ENCODE results near the gene TMEM184B. TPM values are rescaled to one million over a fixed set of nuclear protein-coding genes. Genes with fewer than 3 reads are reported as not detected.
A peak's percentile ranks its signal among the peaks of the same experiment; 100 is the strongest.

TMEM184B gene
- total and polyA plus RNA-seq, 2 of the 8 experiments (the other 6 are each of a cell fraction or from before 2014, with no cell fraction given), result 41.6 to 81.0 TPM

GRCh38 chr22:38177044-38177443 lies 95.8 kb downstream of the TMEM184B start:
- Histone ChIP-seq H3K4ac (replicated peaks; ENCODE audit: insufficient read length, low read depth, low read length) (no peak overlapping the region), H3K23ac (ENCODE audit: insufficient read length) (no peak overlapping the region), H3K9ac (replicated peaks in 1 of 4; ENCODE audit: extremely low read depth in 1 of 4, low read depth in 3 of 4, low read length in 3 of 4) (no peak overlapping the region), H3K79me1 (ENCODE audit: low read depth, low read length) (no peaks in the 10 kb centered on the region), H2BK20ac (ENCODE audit: low read length) (no peak overlapping the region), H2AK5ac (ENCODE audit: low read depth, low read length) (0 out of 2 replicates have a peak overlapping the region, but pooled peaks have one; percentile 19), H3K9me3 (ENCODE audit: insufficient read depth in 2 of 2, low read depth in 1 of 2, low read length in 1 of 2) (no peaks in the 10 kb centered on the region), H3K27ac (ENCODE audit: low read depth, low read length) (no peak overlapping the region), H3K4me1 (replicated peaks in 1 of 4; ENCODE audit: control insufficient read depth in 3 of 4, insufficient read depth in 4 of 4, low read length in 3 of 4) (peaks cover 0 to 16% (median 10%) of the 10 kb centered on the region in 4 experiments; a peak in 6 of 7 replicates), H3K56ac (replicated peaks; ENCODE audit: insufficient read length, low read depth, low read length) (no peak overlapping the region), H3K27me3 (replicated peaks in 1 of 4; ENCODE audit: control insufficient read depth in 3 of 4, extremely low read depth in 1 of 4, insufficient read depth in 3 of 4, low read length in 3 of 4) (no peaks in the 10 kb centered on the region), H3K23me2 (ENCODE audit: low read depth, low read length) (peaks cover 4% of the 10 kb centered on the region), H3K18ac (ENCODE audit: extremely low read depth, low read length) (no peak overlapping the region), H3K4me2 (ENCODE audit: insufficient read depth in 1 of 2, low read depth in 2 of 2, low read length in 2 of 2) (no peak overlapping the region), H2AFZ (ENCODE audit: low read length) (no peak overlapping the region), H2BK12ac (ENCODE audit: low read depth, low read length) (0 out of 2 replicates have a peak overlapping the region, but pooled peaks have one; percentile 71), H3K4me3 (ENCODE audit: extremely low read depth in 1 of 4, insufficient read depth in 2 of 4, low read depth in 3 of 4, low read length in 4 of 4) (no peak overlapping the region), H4K91ac (replicated peaks; ENCODE audit: insufficient read length, low read length) (peak overlapping the region; percentile 22), H4K8ac (ENCODE audit: extremely low read depth, insufficient read depth, low read length) (no peak overlapping the region; the same call in 1 of the 2 replicates), H3K36me3 (ENCODE audit: control insufficient read depth in 2 of 4, insufficient read depth in 4 of 4, low read length in 3 of 4) (no peaks in the 10 kb centered on the region), H3K79me2 (ENCODE audit: control insufficient read depth in 1 of 2, insufficient read depth in 2 of 2, low read length in 2 of 2) (no peaks in the 10 kb centered on the region), H4K20me1 (replicated peaks in 1 of 2; ENCODE audit: control insufficient read depth in 1 of 2, insufficient read depth in 2 of 2, low read length in 2 of 2) (no peaks in the 10 kb centered on the region), H2BK5ac (ENCODE audit: low read depth, low read length) (no peak overlapping the region), H4K5ac (ENCODE audit: insufficient read length, low read depth, low read length) (no peak overlapping the region), H3K14ac (ENCODE audit: insufficient read length) (no peak overlapping the region), H2BK15ac (ENCODE audit: low read length) (no peak overlapping the region), H2BK120ac (replicated peaks; ENCODE audit: low read depth, low read length) (no peak overlapping the region)
- DNase-seq (ENCODE audit: low read depth in 1 of 2, low spot score in 2 of 2) (no peak), FAIRE-seq (no peak)
- POLR2A ChIA-PET (ENCODE audit: partially characterized antibody), result interaction anchor here (1.2 to 1.7 kb wide), 2 partner anchors 15 to 107 kb away, joined by 3 to 4 read pairs; no protein-coding TSS in a partner anchor
- 100% methylated on average over 4 of the region's 4 CpGs; no CpG with 5 or more reads in 1 of the 2 experiments for WGBS, 2 experiments (ENCODE audit: extremely low coverage in 1 of 2, insufficient coverage in 1 of 2, insufficient read length in 1 of 2, insufficient replicate concordance in 2 of 2, low coverage in 1 of 2, low lambda C conversion rate in 2 of 2, missing lambda C conversion rate in 1 of 2)
- CTCF ChIA-PET (ENCODE audit: partially characterized antibody), result interaction anchor here (1.0 to 3.9 kb wide), 6 partner anchors 13 to 122 kb away, joined by 3 to 24 read pairs (median 4); partner anchors contain the start of gene PICK1
- TF ChIP-seq ATF3 (IDR thresholded peaks at IDR 0.05; ENCODE audit: insufficient read depth, low read depth, low read length), result no peak
- TF ChIP-seq PHF8 (conservative IDR thresholded peaks at IDR 0.05; ENCODE audit: low read depth, low read length), result no peak
- no peak for TF ChIP-seq TBP (IDR thresholded peaks at IDR 0.05; ENCODE audit: low read depth, low read length)
- TF ChIP-seq TAF7 (optimal IDR thresholded peaks at IDR 0.05; ENCODE audit: borderline replicate concordance, low read depth, low read length), result no peak
- TF ChIP-seq KDM1A (IDR thresholded peaks at IDR 0.05; ENCODE audit: borderline replicate concordance, low read length), result no peak
- no peak for TF ChIP-seq SIN3A (conservative IDR thresholded peaks at IDR 0.05 in 1 of 2, IDR thresholded peaks at IDR 0.05 in 1 of 2; ENCODE audit: low read depth in 1 of 2, low read length in 2 of 2)
- no peak for TF ChIP-seq JUN (IDR thresholded peaks at IDR 0.05; ENCODE audit: low read depth, low read length)
- TF ChIP-seq MAFK (IDR thresholded peaks at IDR 0.05; ENCODE audit: low read depth, low read length), result no peak
- TF ChIP-seq E2F6 (IDR thresholded peaks at IDR 0.05), result no peak
- TF ChIP-seq CREB1 (IDR thresholded peaks at IDR 0.05), result no peak
- TF ChIP-seq CBX5 (IDR thresholded peaks at IDR 0.05; ENCODE audit: low read depth, low read length), result no peak
- no peak for TF ChIP-seq GTF2F1 (IDR thresholded peaks at IDR 0.05; ENCODE audit: borderline replicate concordance, low read depth, low read length)
